HG02973 (cell line): ENCODE measurements around the gene GNAI3.
"Not testable (repeated sequence)": the region's sequence is repeated elsewhere in the genome, so short reads cannot be mapped to it uniquely, and the experiment has no call there.

Experiments used
- ATAC-seq: cut with Tn5 transposase; IDR thresholded peaks from one replicate; pipeline ENCODE4 v1.9.1; 2021; ENCODE audit warnings: moderate library complexity; ENCODE audit not compliant: unreplicated experiment

GNAI3 gene

GRCh38 chr1:109657395-109657794, 109.0 kb downstream of the GNAI3 start:
- no peak for ATAC-seq

GRCh38 chr1:109657970-109658369, 109.6 kb downstream of the GNAI3 start:
- no peak for ATAC-seq

GRCh38 chr1:109658533-109659042, 110.2 kb downstream of the GNAI3 start:
- ATAC-seq = no peak

GRCh38 chr1:109659145-109659544, 110.7 kb downstream of the GNAI3 start:
- ATAC-seq = no peak

- ATAC-seq = no peak
Measured at GRCh38 chr1:109659997-109660690, 111.7 kb downstream of the GNAI3 start.

GRCh38 chr1:109660691-109661026, 112.2 kb downstream of the GNAI3 start:
- ATAC-seq = not testable (repeated sequence)

GRCh38 chr1:109661391-109661790, 113.0 kb downstream of the GNAI3 start:
- ATAC-seq = no peak

- no peak for ATAC-seq
Measured at GRCh38 chr1:109664671-109665070, 116.3 kb downstream of the GNAI3 start.

GRCh38 chr1:109667452-109668122, 119.2 kb downstream of the GNAI3 start, which contains the start of gene GSTM2:
TSS of gene GSTM2 (plus strand) at chr1:109668057. CDS start at chr1:109668116, 59 bp downstream.
- peak; percentile 84 for ATAC-seq
